H1 (cell line): ENCODE results near the gene BUB1B. TPM values are rescaled to one million over a fixed set of nuclear protein-coding genes. Genes with fewer than 3 reads are reported as not detected.

Experiments used
- CTCF ChIA-PET: fragments of 300-600 bp; sonication (Branson Sonifier 250); formaldehyde crosslinking; loops from one replicate; lab custom pipeline; 2021; ENCODE audit not compliant: partially characterized antibody; lab: Charles Lee
- POLR2A ChIA-PET: fragments of 300-600 bp; sonication (Branson Sonifier 250); formaldehyde crosslinking; loops from one replicate; lab custom pipeline; 2021; ENCODE audit warnings: inconsistent platforms; ENCODE audit not compliant: partially characterized antibody; lab: Charles Lee
- DNase-seq, 2 experiments: peaks; one replicate each; pipeline versions ENCODE4 v3.0.0 to v3.0.0-alpha.2; 2010 to 2022; ENCODE audit warnings: low spot score in 2 of 2, low read depth in 1 of 2, mixed read lengths in 1 of 2
- FAIRE-seq: peaks from 2 replicates; lab custom pipeline; 2011; peaks lifted over from hg19 to GRCh38; lab: Jason Lieb, UNC
- H2AFZ ChIP-seq: 2 replicates; pipeline ENCODE4 v1.8.1; 2012; ENCODE audit warnings: low read length, inconsistent platforms
- H2AK5ac ChIP-seq: 2 replicates; pipeline ENCODE4 v1.6.1; 2013; ENCODE audit warnings: low read depth, low read length
- H2BK120ac ChIP-seq: replicated peaks from 2 replicates; pipeline ENCODE3; 2013; ENCODE audit warnings: low read depth, low read length, inconsistent platforms
- H2BK12ac ChIP-seq: 2 replicates; pipeline ENCODE4 v1.6.1; 2013; ENCODE audit warnings: low read depth, low read length
- H2BK15ac ChIP-seq: 2 replicates; pipeline ENCODE4 v1.6.1; 2013; ENCODE audit warnings: low read length
- H2BK20ac ChIP-seq: 2 replicates; pipeline ENCODE4 v1.6.1; 2013; ENCODE audit warnings: low read length
- H2BK5ac ChIP-seq: 2 replicates; pipeline ENCODE4 v1.6.1; 2013; ENCODE audit warnings: low read depth, low read length
- H3K14ac ChIP-seq: 2 replicates; pipeline ENCODE4 v1.6.1; 2013; ENCODE audit warnings: inconsistent platforms; ENCODE audit not compliant: insufficient read length
- H3K18ac ChIP-seq: 2 replicates; pipeline ENCODE4 v1.6.1; 2013; ENCODE audit warnings: low read length; ENCODE audit errors: extremely low read depth
- H3K23ac ChIP-seq: 2 replicates; pipeline ENCODE4 v1.6.1; 2013; ENCODE audit warnings: inconsistent platforms; ENCODE audit not compliant: insufficient read length
- H3K23me2 ChIP-seq: 2 replicates; pipeline ENCODE4 v1.6.1; 2013; ENCODE audit warnings: low read depth, low read length
- H3K27ac ChIP-seq: 2 replicates; pipeline ENCODE4 v1.6.1; 2011; ENCODE audit warnings: low read depth, low read length, inconsistent platforms
- H3K27me3 ChIP-seq, 4 experiments: replicated peaks in 1 of 4; 1 replicate in 1 of 4; 2 replicates in 3 of 4; pipeline versions ENCODE4 v1.6.1 to v1.8.1; 2011 to 2013; ENCODE audit warnings: low read length in 3 of 4, mild to moderate bottlenecking in 3 of 4, inconsistent platforms in 2 of 4, mixed read lengths in 2 of 4, moderate library complexity in 1 of 4; ENCODE audit not compliant: control insufficient read depth in 3 of 4, insufficient read depth in 3 of 4; ENCODE audit errors: extremely low read depth in 1 of 4
- H3K36me3 ChIP-seq, 4 experiments: 2 replicates each; pipeline versions ENCODE4 v1.6.1 to v1.8.1; 2011 to 2013; ENCODE audit warnings: mild to moderate bottlenecking in 4 of 4, low read length in 3 of 4, moderate library complexity in 2 of 4, control low read depth in 1 of 4, inconsistent platforms in 1 of 4; ENCODE audit not compliant: insufficient read depth in 4 of 4, control insufficient read depth in 2 of 4
- H3K4ac ChIP-seq: replicated peaks from 2 replicates; pipeline ENCODE3; 2013; ENCODE audit warnings: low read length, low read depth, mixed read lengths, inconsistent platforms; ENCODE audit not compliant: insufficient read length
- H3K4me1 ChIP-seq, 4 experiments: replicated peaks in 1 of 4; 1 replicate in 1 of 4; 2 replicates in 3 of 4; pipeline versions ENCODE4 v1.6.1 to v1.8.1; 2011 to 2013; ENCODE audit warnings: low read length in 3 of 4, inconsistent platforms in 2 of 4, mixed read lengths in 1 of 4; ENCODE audit not compliant: insufficient read depth in 4 of 4, control insufficient read depth in 3 of 4
- H3K4me2 ChIP-seq, 2 experiments: 2 replicates each; pipeline versions ENCODE4 v1.6.1 to v1.8.1; 2011 to 2013; ENCODE audit warnings: low read depth in 2 of 2, low read length in 2 of 2, control low read depth in 1 of 2, inconsistent platforms in 1 of 2, mild to moderate bottlenecking in 1 of 2; ENCODE audit not compliant: insufficient read depth in 1 of 2
- H3K4me3 ChIP-seq, 4 experiments: fragments of 200-600, 300-600 bp in 1 of 4; sonication (generic), shearing (Covaris generic), sonication (Bioruptor Twin) in 1 of 4; 2 replicates each; pipeline versions ENCODE4 v1.5.1 to v1.8.1; 2011 to 2016; ENCODE audit warnings: low read length in 4 of 4, low read depth in 3 of 4, control low read depth in 2 of 4, inconsistent platforms in 2 of 4, mild to moderate bottlenecking in 2 of 4, mixed read lengths in 1 of 4, moderate library complexity in 1 of 4; ENCODE audit not compliant: insufficient read depth in 2 of 4; ENCODE audit errors: extremely low read depth in 1 of 4
- H3K56ac ChIP-seq: replicated peaks from 2 replicates; pipeline ENCODE3; 2013; ENCODE audit warnings: low read depth, mild to moderate bottlenecking, mixed read lengths, low read length, inconsistent platforms; ENCODE audit not compliant: insufficient read length
- H3K79me1 ChIP-seq: 2 replicates; pipeline ENCODE4 v1.6.1; 2013; ENCODE audit warnings: low read depth, low read length, control low read depth
- H3K79me2 ChIP-seq, 2 experiments: 2 replicates each; pipeline versions ENCODE4 v1.6.1 to v1.8.1; 2012 to 2013; ENCODE audit warnings: low read length in 2 of 2, mild to moderate bottlenecking in 2 of 2, inconsistent platforms in 1 of 2; ENCODE audit not compliant: insufficient read depth in 2 of 2, control insufficient read depth in 1 of 2
- H3K9ac ChIP-seq, 4 experiments: replicated peaks in 1 of 4; 1 replicate in 1 of 4; 2 replicates in 3 of 4; pipeline versions ENCODE4 v1.6.1 to v1.8.1; 2011 to 2013; ENCODE audit warnings: low read depth in 3 of 4, low read length in 3 of 4, control low read depth in 2 of 4, mild to moderate bottlenecking in 2 of 4, moderate library complexity in 2 of 4, inconsistent platforms in 1 of 4; ENCODE audit errors: extremely low read depth in 1 of 4
- H3K9me3 ChIP-seq, 2 experiments: 2 replicates each; pipeline versions ENCODE4 v1.6.1 to v1.8.1; 2012 to 2013; ENCODE audit warnings: mild to moderate bottlenecking in 2 of 2, moderate library complexity in 2 of 2, control low read depth in 1 of 2, inconsistent platforms in 1 of 2, low read depth in 1 of 2, low read length in 1 of 2, mixed read lengths in 1 of 2; ENCODE audit not compliant: insufficient read depth in 2 of 2
- H4K20me1 ChIP-seq, 2 experiments: replicated peaks in 1 of 2; 2 replicates each; pipeline versions ENCODE3 to v1.8.1; 2011 to 2013; ENCODE audit warnings: inconsistent platforms in 2 of 2, low read length in 2 of 2, mild to moderate bottlenecking in 1 of 2; ENCODE audit not compliant: insufficient read depth in 2 of 2, control insufficient read depth in 1 of 2
- H4K5ac ChIP-seq: 2 replicates; pipeline ENCODE4 v1.6.1; 2013; ENCODE audit warnings: low read length, low read depth, mixed read lengths, inconsistent platforms; ENCODE audit not compliant: insufficient read length
- H4K8ac ChIP-seq: 2 replicates; pipeline ENCODE4 v1.8.0; 2013; ENCODE audit warnings: mild to moderate bottlenecking, moderate library complexity, low read length, inconsistent platforms; ENCODE audit not compliant: insufficient read depth; ENCODE audit errors: extremely low read depth
- H4K91ac ChIP-seq: replicated peaks from 2 replicates; pipeline ENCODE3; 2013; ENCODE audit warnings: low read length, mixed read lengths, inconsistent platforms; ENCODE audit not compliant: insufficient read length
- WGBS, 2 experiments: shearing (Covaris generic) in 1 of 2; methylation state at CpG; one replicate each; pipeline versions ENCODE4 v1.1.6 to v1.1.7; 2013 to 2015; ENCODE audit warnings: low lambda C conversion rate in 2 of 2, mixed read lengths in 2 of 2, inconsistent platforms in 1 of 2, low coverage in 1 of 2, missing lambda C conversion rate in 1 of 2; ENCODE audit not compliant: insufficient replicate concordance in 2 of 2, insufficient coverage in 1 of 2, insufficient read length in 1 of 2; ENCODE audit errors: extremely low coverage in 1 of 2, missing lambda C conversion rate in 1 of 2; 5-methylcytosine and 5-hydroxymethylcytosine counted together
- polyA plus RNA-seq, 7 experiments: library from polyadenylated mRNA; depleted of rRNA in 3 of 7; stranded (reverse) in 5 of 7; unstranded in 2 of 7; fragments of >200 nt in 5 of 7; fragments of 200-250 nt in 2 of 7; gene quantifications; 1 replicate in 5 of 7; 2 replicates in 1 of 7; 4 replicates in 1 of 7; pipeline versions ENCODE4 v1.2.1 to v1.2.3, GENCODE V29; 2011 to 2013; ENCODE audit warnings: missing spikeins in 2 of 7, mixed read lengths in 2 of 7
- total RNA-seq: library from RNA; stranded (reverse); fragmentation: NEBNext Ultra II Directional; extraction: Animal tissue kit (Norgen Biotek cat#: 25700); gene quantifications from 2 replicates; pipeline ENCODE4 v1.2.1, GENCODE V29; 2021

Gene BUB1B
- total and polyA plus RNA-seq, 2 of the 8 experiments (the other 6 are each of a cell fraction or from before 2014, with no cell fraction given): 48.9 to 144 TPM

- Histone ChIP-seq H2BK20ac (no peak overlapping the region), H3K18ac (no peak overlapping the region), H3K4me1 (peaks cover 0 to 10% (median 7%) of the 10 kb centered on the region in 4 experiments; a peak in 5 of 7 replicates), H3K4me2 (peak overlapping the region; percentile 70 to 93), H4K8ac (peak overlapping the region; percentile 87; the same call in 1 of the 2 replicates), H3K14ac (no peak overlapping the region), H3K4ac (no peak overlapping the region), H3K4me3 (peak overlapping the region in 1 of 4 experiments; percentile 71; a peak in 4 of 8 replicates), H3K27ac (no peak overlapping the region), H4K91ac (no peak overlapping the region), H2BK15ac (peak overlapping the region; percentile 61; the same call in 1 of the 2 replicates), H3K27me3 (peaks cover 11 to 41% (median 32%) of the 10 kb centered on the region in 4 experiments), H2AFZ (peak overlapping the region; percentile 20; the same call in 1 of the 2 replicates), H3K79me1 (no peaks in the 10 kb centered on the region; the same call in 1 of the 2 replicates), H3K79me2 (no peaks in the 10 kb centered on the region), H2BK12ac (peak overlapping the region; percentile 50; the same call in 1 of the 2 replicates), H3K56ac (no peak overlapping the region), H3K36me3 (no peaks in the 10 kb centered on the region), H2BK120ac (no peak overlapping the region), H3K9ac (no peak overlapping the region), H3K23me2 (peaks cover 7% of the 10 kb centered on the region; the same call in 1 of the 2 replicates), H2BK5ac (no peak overlapping the region), H3K9me3 (no peaks in the 10 kb centered on the region), H4K5ac (no peak overlapping the region), H4K20me1 (no peaks in the 10 kb centered on the region), H3K23ac (no peak overlapping the region), H2AK5ac (no peak overlapping the region)
- WGBS, 2 experiments: 93% methylated on average over 10 of the region's 10 CpGs; no CpG with 5 or more reads in 1 of the 2 experiments
- POLR2A ChIA-PET: interaction anchor here (0.6 to 6.7 kb wide), 7 partner anchors 12 to 29 kb away, joined by 3 to 47 read pairs (median 3); partner anchors contain the start of gene PAK6
- CTCF ChIA-PET: interaction anchor here (1.4 to 46.3 kb wide), 4 partner anchors 11 to 34 kb away, joined by 3 to 1340 read pairs (median 22); partner anchors contain the start of gene PAK6
- DNase-seq: no peak
- FAIRE-seq: no peak
Measured at GRCh38 chr15:40251486-40252140, 90.7 kb downstream of the BUB1B start.
